BJ (cell line): ENCODE measurements around the gene SMARCA1. TPM values are rescaled to one million over a fixed set of nuclear protein-coding genes. Genes with fewer than 3 reads are reported as not detected.
"Not testable (repeated sequence)": the region's sequence is repeated elsewhere in the genome, so short reads cannot be mapped to it uniquely, and the experiment has no call there.

Experiments used
- CTCF ChIA-PET: fragments of 350-600 bp; formaldehyde crosslinking; extraction: SDS; loops from one replicate; lab custom pipeline; 2021; ENCODE audit warnings: antibody characterized with exemption, inconsistent platforms; lab: Yijun Ruan, JAX
- POLR2A ChIA-PET: fragments of 300-600 bp; sonication (Branson Sonifier 250); formaldehyde crosslinking; extraction: SDS; loops from one replicate; lab custom pipeline; 2021; ENCODE audit warnings: antibody characterized with exemption; lab: Charles Lee
- DNase-seq: peaks from one replicate; pipeline ENCODE4 v3.0.0-alpha.2; 2011; ENCODE audit warnings: low read depth
- H3K27me3 ChIP-seq: 2 replicates; pipeline ENCODE4 v1.6.0; 2011; ENCODE audit warnings: low read length; ENCODE audit not compliant: control insufficient read depth, insufficient read depth
- H3K36me3 ChIP-seq: 2 replicates; pipeline ENCODE4 v1.5.1; 2011; ENCODE audit warnings: low read length; ENCODE audit not compliant: control insufficient read depth, insufficient read depth
- H3K4me3 ChIP-seq: 2 replicates; pipeline ENCODE4 v1.5.1; 2011; ENCODE audit warnings: low read depth, mild to moderate bottlenecking, control low read depth, low read length
- CTCF ChIP-seq: IDR thresholded peaks from 2 replicates; pipeline ENCODE4 v1.5.1; 2011; ENCODE audit warnings: low read depth, mild to moderate bottlenecking, control low read depth, inconsistent platforms, low read length, moderate library complexity; ENCODE audit not compliant: insufficient read depth
- polyA plus RNA-seq: library from polyadenylated mRNA; depleted of rRNA; stranded (reverse); fragments of >200 nt; gene quantifications from 2 replicates; pipeline ENCODE4 v1.2.3, GENCODE V29; 2011

The SMARCA1 gene
- polyA plus RNA-seq, 1 experiment, result 13.9 TPM

GRCh38 chrX:129565046-129565650 is 41.9 kb upstream of the SMARCA1 start:
- no peak for DNase-seq
- ChIA-PET CTCF (no interaction called here), POLR2A (no interaction called here)
- no peak for TF ChIP-seq CTCF
- Histone ChIP-seq H3K4me3 (no peak overlapping the region), H3K36me3 (peaks cover 4% of the 10 kb centered on the region), H3K27me3 (no peaks in the 10 kb centered on the region)

- H3K27me3 ChIP-seq, H3K36me3 ChIP-seq, H3K4me3 ChIP-seq, CTCF ChIA-PET, DNase-seq, POLR2A ChIA-PET: not testable (repeated sequence)
Observed at GRCh38 chrX:129564345-129564744, 41.1 kb upstream of the SMARCA1 start.

DNA sequence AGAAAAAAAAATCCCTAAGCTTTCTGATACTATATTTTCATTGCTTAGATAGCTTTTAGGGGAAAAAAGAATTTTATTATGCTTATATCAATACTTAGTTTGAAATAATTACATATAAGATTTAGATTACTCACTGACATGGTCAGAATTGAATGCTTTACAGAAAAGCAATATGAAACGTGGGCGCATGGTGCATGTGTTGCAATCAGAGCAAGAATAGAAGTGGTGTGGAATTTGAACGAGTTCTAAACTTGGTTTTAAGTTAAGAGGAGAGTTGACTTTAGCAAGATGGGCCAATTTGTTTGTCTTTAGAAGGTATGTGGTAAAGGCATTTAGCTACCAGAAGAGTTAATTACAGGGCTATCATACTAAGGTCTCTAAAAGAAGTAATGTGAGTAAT is 38.2 kb upstream of the SMARCA1 start:
- ChIA-PET POLR2A (no interaction called here), CTCF (no interaction called here)
- no peak for DNase-seq
- H3K36me3 ChIP-seq, result peaks cover 4% of the 10 kb centered on the region
- H3K4me3 ChIP-seq, result no peak overlapping the region
- no peak for TF ChIP-seq CTCF
- H3K27me3 ChIP-seq, result no peaks in the 10 kb centered on the region

GRCh38 chrX:129559783-129560182 is 36.5 kb upstream of the SMARCA1 start:
- TF ChIP-seq CTCF, result no peak
- POLR2A ChIA-PET, result no interaction called here
- DNase-seq, result no peak
- Histone ChIP-seq H3K4me3 (no peak overlapping the region), H3K27me3 (no peaks in the 10 kb centered on the region), H3K36me3 (peaks cover 2% of the 10 kb centered on the region; the same call in 1 of the 2 replicates)
- CTCF ChIA-PET, result no interaction called here

DNA sequence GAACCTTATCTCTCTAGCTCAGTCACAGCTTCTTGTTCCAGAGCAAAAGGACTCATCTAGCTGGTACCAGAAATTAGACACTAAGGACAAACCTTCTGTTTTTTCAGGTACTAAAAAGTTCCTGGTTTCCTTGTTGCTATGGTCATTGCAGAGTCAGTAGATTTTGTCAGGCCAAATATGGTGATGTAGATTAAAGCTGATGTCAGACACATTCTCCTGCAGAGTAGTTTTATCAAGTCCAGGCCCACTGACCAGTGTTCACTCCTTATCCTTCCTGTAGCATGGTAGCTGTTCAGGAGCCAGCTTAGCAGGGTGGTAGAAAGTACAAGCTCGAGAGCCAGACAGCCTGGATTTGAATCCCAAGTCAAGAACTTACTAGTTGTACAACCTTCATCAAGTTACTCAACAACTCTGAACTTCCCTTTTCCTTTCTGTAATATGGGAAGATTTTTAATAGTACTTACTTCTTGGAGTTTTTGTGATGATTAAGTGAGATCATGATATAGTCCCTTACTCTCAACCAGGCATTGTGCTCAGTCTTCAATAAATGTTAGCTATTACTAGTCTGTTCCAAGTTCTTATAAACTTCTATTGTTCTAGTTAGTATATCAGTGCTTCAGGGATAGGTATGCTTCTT is 34.7 kb upstream of the SMARCA1 start:
- no peak for TF ChIP-seq CTCF
- Histone ChIP-seq H3K27me3 (no peaks in the 10 kb centered on the region), H3K36me3 (peaks cover 2% of the 10 kb centered on the region; the same call in 1 of the 2 replicates), H3K4me3 (no peak overlapping the region)
- ChIA-PET POLR2A (no interaction called here), CTCF (no interaction called here)
- no peak for DNase-seq
